NT2/D1 (cell line): Measurements from ENCODE around the gene BLOC1S3.

ENCODE experiments used
- SUZ12 ChIP-seq: IDR thresholded peaks from 2 replicates; pipeline ENCODE4 v1.6.1; 2011; ENCODE audit not compliant: insufficient read length, insufficient read depth; ENCODE audit errors: extremely low read depth
- YY1 ChIP-seq: IDR thresholded peaks from 2 replicates; pipeline ENCODE4 v1.6.1; 2011; ENCODE audit not compliant: insufficient read length, insufficient read depth
- ZNF274 ChIP-seq: IDR thresholded peaks from 2 replicates; pipeline ENCODE4 v1.6.1; 2011; ENCODE audit warnings: mild to moderate bottlenecking, low read depth, low read length

GRCh38 chr19:45175515-45176345 is 2.9 kb upstream of the BLOC1S3 start:
- TF ChIP-seq ZNF274 (no peak), SUZ12 (no peak), YY1 (no peak)
